ENCODE results near the gene PELI1.

The PELI1 gene

DNA sequence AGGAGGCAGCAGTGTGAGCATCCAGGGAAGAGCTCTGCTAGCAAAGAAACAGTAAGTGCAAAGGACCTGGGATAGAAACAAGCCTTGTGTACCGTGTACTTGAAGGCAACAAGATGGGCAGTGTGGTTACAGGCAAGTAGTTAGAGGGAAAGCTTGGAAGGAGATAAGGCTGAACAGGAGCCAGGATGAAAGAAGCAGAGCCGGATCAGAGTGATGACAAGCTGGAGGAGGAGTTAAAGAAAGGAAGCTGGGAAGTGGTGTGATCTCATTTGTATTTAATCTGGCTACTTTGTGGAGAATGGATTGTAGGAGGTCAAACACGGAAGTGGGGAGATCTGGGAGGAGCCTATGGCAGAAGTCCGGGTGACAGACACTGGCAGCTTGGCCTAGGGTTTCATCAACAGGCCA, 80.3 kb downstream of the PELI1 start:
- peak overlapping the region; percentile 49 for H2AFZ ChIP-seq (ENCODE audit: low read length, unreplicated experiment)
- no peak overlapping the region for H3K4me3 ChIP-seq (ENCODE audit: low read depth, low read length)

DNA sequence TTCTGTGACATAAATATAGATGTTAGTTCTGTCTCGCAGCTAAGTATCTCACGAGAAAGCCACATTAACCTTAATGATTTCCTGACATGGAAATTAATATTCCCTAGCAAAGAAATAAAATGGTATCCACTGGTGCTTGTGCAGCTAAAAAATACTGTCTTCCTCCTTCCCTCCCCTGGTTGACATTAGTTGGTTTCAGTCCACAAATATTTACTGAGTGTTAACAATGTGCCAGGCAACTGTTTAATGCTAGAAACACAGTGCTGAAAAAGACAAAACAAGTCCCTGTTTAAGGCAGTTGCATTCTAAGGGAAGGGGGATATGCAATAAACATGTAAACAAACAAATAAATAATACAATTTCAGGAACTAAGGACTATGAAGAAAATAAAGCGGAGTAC, 80.8 kb downstream of the PELI1 start:
- Histone ChIP-seq H2AFZ (ENCODE audit: low read length, unreplicated experiment) (peak overlapping the region; percentile 49), H3K4me1 (ENCODE audit: control insufficient read depth, insufficient read depth, low read length, unreplicated experiment) (peaks cover 27% of the 10 kb centered on the region)

More for the DNA sequence above, 80.3 kb downstream of the PELI1 start:
- no peaks in the 10 kb centered on the region for H3K79me2 ChIP-seq (ENCODE audit: control insufficient read depth, insufficient read depth, low read length, unreplicated experiment)
- peak overlapping the region; percentile 81 for H3K27ac ChIP-seq (ENCODE audit: low read depth, low read length)
- no peaks in the 10 kb centered on the region for H3K27me3 ChIP-seq (ENCODE audit: insufficient read depth, low read length)
- H3K36me3 ChIP-seq (ENCODE audit: insufficient read depth, low read length) = no peaks in the 10 kb centered on the region
- H3K4me1 ChIP-seq (ENCODE audit: control insufficient read depth, insufficient read depth, low read length, unreplicated experiment) = peaks cover 27% of the 10 kb centered on the region

DNA sequence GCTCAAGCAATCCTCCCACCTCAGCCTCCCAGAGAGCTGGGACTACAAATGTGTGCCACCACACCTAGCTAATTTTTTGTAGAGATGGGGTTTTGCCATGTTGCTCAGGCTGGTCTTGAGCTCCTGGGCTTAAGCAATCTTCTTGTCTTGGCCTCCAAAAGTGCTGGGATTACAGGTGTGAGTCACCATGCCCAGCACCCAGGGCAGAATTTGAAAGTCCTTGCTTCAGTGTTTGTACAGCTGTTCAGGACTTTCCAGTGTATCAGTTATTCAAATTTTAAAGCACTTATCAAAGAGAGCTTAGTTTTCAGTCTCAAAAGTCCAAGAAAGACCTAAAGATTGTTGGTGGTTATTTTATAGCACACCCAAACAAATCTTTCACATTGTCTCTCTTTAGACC, 81.4 kb downstream of the PELI1 start:
- Histone ChIP-seq H3K27ac (ENCODE audit: low read depth, low read length) (peak overlapping the region; percentile 81; the same call in 1 of the 2 replicates), H3K4me1 (ENCODE audit: control insufficient read depth, insufficient read depth, low read length, unreplicated experiment) (peaks cover 27% of the 10 kb centered on the region), H3K4me3 (ENCODE audit: low read depth, low read length) (no peak overlapping the region), H2AFZ (ENCODE audit: low read length, unreplicated experiment) (no peak overlapping the region), H3K79me2 (ENCODE audit: control insufficient read depth, insufficient read depth, low read length, unreplicated experiment) (no peaks in the 10 kb centered on the region), H3K27me3 (ENCODE audit: insufficient read depth, low read length) (no peaks in the 10 kb centered on the region), H3K36me3 (ENCODE audit: insufficient read depth, low read length) (no peaks in the 10 kb centered on the region)

More for the DNA sequence above, 80.8 kb downstream of the PELI1 start:
- peak overlapping the region; percentile 81; the same call in 1 of the 2 replicates for H3K27ac ChIP-seq (ENCODE audit: low read depth, low read length)
- H3K4me3 ChIP-seq (ENCODE audit: low read depth, low read length) = no peak overlapping the region
- H3K36me3 ChIP-seq (ENCODE audit: insufficient read depth, low read length) = no peaks in the 10 kb centered on the region
- H3K27me3 ChIP-seq (ENCODE audit: insufficient read depth, low read length) = no peaks in the 10 kb centered on the region
- H3K79me2 ChIP-seq (ENCODE audit: control insufficient read depth, insufficient read depth, low read length, unreplicated experiment) = no peaks in the 10 kb centered on the region

DNA sequence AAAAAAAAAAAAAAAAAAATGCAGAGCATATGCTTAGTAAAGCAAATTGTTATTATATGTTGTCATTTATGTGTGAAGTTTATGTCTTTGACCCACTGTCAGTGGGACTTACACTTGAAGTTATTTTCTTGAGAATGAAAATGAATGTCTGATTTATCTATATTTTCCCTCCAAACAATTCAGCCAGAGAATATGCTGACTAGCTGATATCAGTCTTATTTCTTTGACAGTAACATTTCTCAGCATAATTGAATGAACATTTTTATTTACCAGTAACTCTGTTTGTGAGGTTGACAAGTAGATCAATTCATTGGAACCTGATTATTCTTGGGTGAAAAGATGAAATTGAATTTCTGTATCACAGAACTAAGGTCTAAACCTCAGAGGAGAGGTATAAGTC, 85.0 kb downstream of the PELI1 start:
- H3K4me1 ChIP-seq (ENCODE audit: control insufficient read depth, insufficient read depth, low read length, unreplicated experiment) = peaks cover 17% of the 10 kb centered on the region
- no peak overlapping the region for H2AFZ ChIP-seq (ENCODE audit: low read length, unreplicated experiment)
- H3K36me3 ChIP-seq (ENCODE audit: insufficient read depth, low read length) = no peaks in the 10 kb centered on the region
- H3K27ac ChIP-seq (ENCODE audit: low read depth, low read length) = no peak overlapping the region
- no peak overlapping the region for H3K4me3 ChIP-seq (ENCODE audit: low read depth, low read length)
- H3K27me3 ChIP-seq (ENCODE audit: insufficient read depth, low read length) = no peaks in the 10 kb centered on the region
- H3K79me2 ChIP-seq (ENCODE audit: control insufficient read depth, insufficient read depth, low read length, unreplicated experiment) = no peaks in the 10 kb centered on the region

DNA sequence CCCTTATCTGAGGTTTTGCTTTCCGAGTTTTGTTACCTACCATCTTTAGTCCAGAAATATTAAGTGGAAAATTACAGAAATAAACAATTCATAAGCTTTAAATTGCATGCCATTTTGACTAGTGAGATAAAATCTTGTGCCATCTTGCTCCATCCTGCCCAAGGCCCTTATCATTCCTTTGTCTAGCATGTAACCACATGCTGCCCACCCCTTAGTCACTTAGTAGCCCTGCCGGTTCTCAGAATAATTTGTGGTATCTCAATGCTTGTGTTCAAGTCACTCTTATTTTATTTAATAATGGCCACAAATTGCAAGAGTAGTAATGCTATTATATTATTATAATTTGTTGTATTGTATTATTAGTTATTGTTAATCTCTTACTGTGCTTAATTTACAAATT, 88.2 kb downstream of the PELI1 start:
- Histone ChIP-seq H3K27me3 (ENCODE audit: insufficient read depth, low read length) (no peaks in the 10 kb centered on the region), H3K4me1 (ENCODE audit: control insufficient read depth, insufficient read depth, low read length, unreplicated experiment) (no peaks in the 10 kb centered on the region), H3K79me2 (ENCODE audit: control insufficient read depth, insufficient read depth, low read length, unreplicated experiment) (no peaks in the 10 kb centered on the region), H3K4me3 (ENCODE audit: low read depth, low read length) (no peak overlapping the region), H3K27ac (ENCODE audit: low read depth, low read length) (no peak overlapping the region), H3K36me3 (ENCODE audit: insufficient read depth, low read length) (no peaks in the 10 kb centered on the region), H2AFZ (ENCODE audit: low read length, unreplicated experiment) (no peak overlapping the region)

DNA sequence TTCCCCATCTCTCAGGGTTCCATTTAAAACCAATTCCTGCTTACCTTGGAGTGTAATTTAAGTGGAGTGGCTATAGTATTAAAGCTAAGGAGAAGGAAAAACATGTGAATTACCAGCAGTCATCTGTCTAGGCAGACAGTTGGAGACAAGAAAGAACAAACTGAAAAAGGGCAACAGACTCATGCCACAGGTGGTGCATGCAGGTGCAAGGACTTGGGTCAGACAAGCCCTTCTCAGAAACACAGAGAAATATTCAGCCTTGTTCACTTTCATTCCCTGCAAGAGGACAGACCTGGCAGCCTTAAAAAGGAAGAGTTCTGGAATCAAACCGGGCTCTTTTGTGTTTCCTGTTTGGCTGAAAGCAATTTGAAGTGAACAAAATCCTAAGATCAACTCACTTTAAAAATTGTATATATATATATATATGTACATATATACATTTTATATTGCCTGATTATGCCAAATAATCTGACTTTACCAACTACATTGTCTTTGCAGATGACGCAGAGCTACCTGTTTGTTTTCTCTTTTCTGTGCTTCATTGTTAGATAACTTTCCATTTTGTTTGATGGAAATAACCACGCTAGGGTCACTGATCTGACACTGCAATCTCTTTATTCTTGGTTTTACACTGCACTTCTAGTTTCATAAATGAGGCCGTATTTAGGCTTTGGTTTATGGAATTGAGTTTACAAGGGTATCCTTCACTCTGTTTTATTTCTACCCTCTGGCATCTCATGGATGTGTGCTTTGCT, 89.9 kb downstream of the PELI1 start:
- no peaks in the 10 kb centered on the region for H3K79me2 ChIP-seq (ENCODE audit: control insufficient read depth, insufficient read depth, low read length, unreplicated experiment)
- no peak overlapping the region for H3K4me3 ChIP-seq (ENCODE audit: low read depth, low read length)
- H3K27ac ChIP-seq (ENCODE audit: low read depth, low read length) = no peak overlapping the region
- H3K36me3 ChIP-seq (ENCODE audit: insufficient read depth, low read length) = no peaks in the 10 kb centered on the region
- no peaks in the 10 kb centered on the region for H3K27me3 ChIP-seq (ENCODE audit: insufficient read depth, low read length)
- H3K4me1 ChIP-seq (ENCODE audit: control insufficient read depth, insufficient read depth, low read length, unreplicated experiment) = no peaks in the 10 kb centered on the region
- no peak overlapping the region for H2AFZ ChIP-seq (ENCODE audit: low read length, unreplicated experiment)

DNA sequence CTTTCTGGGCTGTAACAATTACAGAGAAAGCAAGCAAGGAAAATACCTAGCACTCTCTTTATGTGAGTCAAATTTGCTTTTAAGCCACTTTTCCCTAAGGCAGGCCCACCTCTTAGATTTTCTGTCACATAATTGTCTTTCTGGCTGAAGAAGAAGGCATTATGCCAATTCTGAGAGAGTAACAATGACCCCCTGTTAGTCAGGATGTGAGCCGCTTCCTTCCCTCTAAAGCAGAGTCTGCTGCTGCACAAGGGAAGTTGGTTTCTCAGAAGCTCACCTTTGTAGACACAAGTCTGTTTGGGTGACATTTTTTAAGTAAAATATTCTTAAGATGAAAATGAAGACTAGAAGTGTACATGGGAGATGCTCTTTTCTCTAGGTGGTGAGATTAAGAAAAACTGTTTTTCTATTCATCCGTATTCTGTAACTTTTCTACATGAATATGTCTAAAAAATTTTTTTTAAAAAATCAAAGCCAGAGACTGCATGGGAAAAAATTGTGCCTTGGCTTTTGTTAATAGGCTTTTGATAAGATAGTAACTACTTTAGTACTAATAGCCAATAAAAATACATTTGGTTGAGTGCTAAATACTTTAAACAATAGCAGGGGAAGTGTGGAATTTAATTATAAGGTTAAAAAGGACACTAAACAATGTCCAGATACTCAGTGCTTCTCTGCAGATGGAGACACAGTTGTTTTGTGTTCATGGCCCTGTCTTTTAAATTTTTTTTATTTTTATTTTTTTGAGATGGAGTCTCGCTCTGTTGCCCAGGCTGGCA, 91.6 kb downstream of the PELI1 start:
- H3K4me3 ChIP-seq (ENCODE audit: low read depth, low read length) = no peak overlapping the region
- no peak overlapping the region for H2AFZ ChIP-seq (ENCODE audit: low read length, unreplicated experiment)
- no peaks in the 10 kb centered on the region for H3K79me2 ChIP-seq (ENCODE audit: control insufficient read depth, insufficient read depth, low read length, unreplicated experiment)
- H3K27me3 ChIP-seq (ENCODE audit: insufficient read depth, low read length) = no peaks in the 10 kb centered on the region
- H3K27ac ChIP-seq (ENCODE audit: low read depth, low read length) = no peak overlapping the region
- H3K36me3 ChIP-seq (ENCODE audit: insufficient read depth, low read length) = no peaks in the 10 kb centered on the region
- no peaks in the 10 kb centered on the region for H3K4me1 ChIP-seq (ENCODE audit: control insufficient read depth, insufficient read depth, low read length, unreplicated experiment)

DNA sequence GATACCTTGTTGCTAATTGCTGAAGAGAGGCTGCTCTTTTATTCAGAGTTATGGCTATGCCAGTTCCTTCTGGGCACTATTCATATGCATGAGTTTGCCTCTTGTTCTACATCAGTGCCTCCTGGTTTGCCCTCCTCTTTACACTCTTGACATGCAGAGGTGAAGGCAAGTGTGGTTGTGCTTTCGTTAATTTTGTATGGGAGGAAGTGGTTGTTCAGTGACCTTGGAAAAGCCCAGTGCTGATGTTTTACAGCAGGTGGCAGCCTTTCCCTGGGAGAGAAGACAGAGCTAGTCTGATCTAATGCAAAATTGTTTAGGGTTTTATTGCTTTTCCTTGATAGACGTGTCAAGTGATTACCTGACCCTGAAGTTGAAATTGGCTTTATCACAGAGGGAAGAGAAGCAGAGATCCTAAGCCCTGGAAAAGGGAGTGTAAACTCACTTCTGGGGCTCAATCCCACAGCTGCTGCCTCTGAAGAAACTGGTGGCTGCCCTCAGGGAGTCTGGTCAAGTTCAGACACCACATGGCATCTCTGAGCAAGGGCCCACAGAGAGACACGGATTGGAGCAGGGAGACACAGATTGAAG, 94.5 kb downstream of the PELI1 start:
- H2AFZ ChIP-seq (ENCODE audit: low read length, unreplicated experiment) = peak overlapping the region; percentile 90
- H3K4me1 ChIP-seq (ENCODE audit: control insufficient read depth, insufficient read depth, low read length, unreplicated experiment) = no peaks in the 10 kb centered on the region
- no peaks in the 10 kb centered on the region for H3K36me3 ChIP-seq (ENCODE audit: insufficient read depth, low read length)
- H3K79me2 ChIP-seq (ENCODE audit: control insufficient read depth, insufficient read depth, low read length, unreplicated experiment) = no peaks in the 10 kb centered on the region
- no peak overlapping the region for H3K27ac ChIP-seq (ENCODE audit: low read depth, low read length)
- no peak overlapping the region for H3K4me3 ChIP-seq (ENCODE audit: low read depth, low read length)
- no peaks in the 10 kb centered on the region for H3K27me3 ChIP-seq (ENCODE audit: insufficient read depth, low read length)

DNA sequence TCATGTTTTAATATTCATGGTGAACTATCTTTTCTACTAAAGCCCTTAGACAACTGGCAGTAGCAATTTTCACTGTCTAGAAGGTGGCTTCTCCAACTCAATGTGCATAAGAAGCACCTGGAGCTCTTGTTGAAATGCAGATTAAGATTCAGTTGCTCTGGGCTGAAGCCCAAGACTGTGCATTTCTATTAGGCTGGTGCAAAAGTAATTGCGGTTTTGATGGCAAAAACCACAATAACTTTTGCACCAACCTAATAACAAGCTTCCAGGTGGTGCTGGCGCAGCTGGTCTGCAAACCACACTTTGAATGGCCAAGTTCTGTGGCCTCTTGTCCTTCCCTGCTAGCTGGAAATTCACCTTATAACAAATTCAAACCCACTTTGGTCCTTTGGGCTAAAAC, 98.3 kb downstream of the PELI1 start:
- H3K79me2 ChIP-seq (ENCODE audit: control insufficient read depth, insufficient read depth, low read length, unreplicated experiment) = no peaks in the 10 kb centered on the region
- no peaks in the 10 kb centered on the region for H3K27me3 ChIP-seq (ENCODE audit: insufficient read depth, low read length)
- no peaks in the 10 kb centered on the region for H3K36me3 ChIP-seq (ENCODE audit: insufficient read depth, low read length)
- H2AFZ ChIP-seq (ENCODE audit: low read length, unreplicated experiment) = no peak overlapping the region
- H3K4me1 ChIP-seq (ENCODE audit: control insufficient read depth, insufficient read depth, low read length, unreplicated experiment) = no peaks in the 10 kb centered on the region
- no peak overlapping the region for H3K27ac ChIP-seq (ENCODE audit: low read depth, low read length)
- H3K4me3 ChIP-seq (ENCODE audit: low read depth, low read length) = no peak overlapping the region
